ENCODE measurements around the gene CFAP97D1. TPM values are rescaled to one million over a fixed set of nuclear protein-coding genes. Genes with fewer than 3 reads are reported as not detected.

Gene CFAP97D1
- total RNA-seq, 4 donors from 2014 or later: 0.12 TPM; not detected in 3

DNA sequence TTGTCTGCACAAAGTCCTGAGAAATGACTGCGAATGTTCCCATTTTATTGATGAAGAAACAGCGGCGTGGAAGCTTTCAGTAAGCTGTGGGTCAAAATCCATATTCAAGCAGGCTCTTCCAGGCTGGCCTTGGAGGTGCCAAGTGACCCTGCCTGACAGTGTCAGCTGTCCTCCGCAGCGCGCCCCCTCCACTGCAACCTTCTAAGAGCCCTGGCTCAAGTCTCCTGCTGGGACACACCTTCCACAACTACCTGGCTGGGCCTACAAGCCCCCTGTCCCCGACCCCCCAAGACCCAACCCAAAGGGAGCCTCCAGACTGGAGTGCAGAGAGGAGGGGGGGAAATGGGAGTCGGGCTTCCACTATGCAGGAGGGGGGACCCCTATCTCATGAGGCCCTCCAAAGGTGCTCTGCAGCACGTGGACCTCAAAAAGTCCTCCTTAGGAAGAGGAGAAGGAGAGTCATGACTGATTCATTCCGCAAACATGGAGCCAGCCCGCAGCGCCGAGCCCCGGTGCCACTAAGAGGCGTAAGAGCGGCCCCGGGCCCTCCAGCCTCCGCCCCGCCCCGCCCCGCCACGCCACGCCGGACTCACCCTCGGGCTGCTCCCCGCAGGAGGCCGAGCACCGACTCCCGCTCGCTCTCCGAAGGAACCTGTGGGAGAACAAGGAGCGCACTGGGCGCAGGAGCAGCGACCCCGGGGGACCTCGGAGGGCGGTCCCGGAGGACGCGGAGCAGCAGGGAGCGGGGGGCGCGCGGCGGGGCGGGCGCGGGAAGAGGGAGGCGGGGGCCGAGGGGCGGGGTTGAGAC, 52.1 kb downstream of the CFAP97D1 start:
- TF ChIP-seq EP300 (IDR thresholded peaks at IDR 0.05) (no peak), CTCF (IDR thresholded peaks at IDR 0.05) (no peak), POLR2AphosphoS5 (IDR thresholded peaks at IDR 0.05) (no peak), POLR2A (IDR thresholded peaks at IDR 0.05) (no peak)
- Histone ChIP-seq H3K9me3 (no peaks in the 10 kb centered on the region), H3K36me3 (peaks cover 0 to 41% of the 10 kb centered on the region in 2 donors), H3K4me3 (peak overlapping the region; percentile 50 to 95), H3K4me1 (peaks cover 0 to 30% (median 6%) of the 10 kb centered on the region in 3 donors), H3K27me3 (no peaks in the 10 kb centered on the region), H3K27ac (peak overlapping the region in 3 of 4 donors; percentile 72 to 88 (median 79))
- ATAC-seq: peak; percentile 72
- 79 to 100% methylated on average over 1 to 5 of the region's 51 CpGs for WGBS, 2 donors (ENCODE audit: low coverage in 1 of 2)

DNA sequence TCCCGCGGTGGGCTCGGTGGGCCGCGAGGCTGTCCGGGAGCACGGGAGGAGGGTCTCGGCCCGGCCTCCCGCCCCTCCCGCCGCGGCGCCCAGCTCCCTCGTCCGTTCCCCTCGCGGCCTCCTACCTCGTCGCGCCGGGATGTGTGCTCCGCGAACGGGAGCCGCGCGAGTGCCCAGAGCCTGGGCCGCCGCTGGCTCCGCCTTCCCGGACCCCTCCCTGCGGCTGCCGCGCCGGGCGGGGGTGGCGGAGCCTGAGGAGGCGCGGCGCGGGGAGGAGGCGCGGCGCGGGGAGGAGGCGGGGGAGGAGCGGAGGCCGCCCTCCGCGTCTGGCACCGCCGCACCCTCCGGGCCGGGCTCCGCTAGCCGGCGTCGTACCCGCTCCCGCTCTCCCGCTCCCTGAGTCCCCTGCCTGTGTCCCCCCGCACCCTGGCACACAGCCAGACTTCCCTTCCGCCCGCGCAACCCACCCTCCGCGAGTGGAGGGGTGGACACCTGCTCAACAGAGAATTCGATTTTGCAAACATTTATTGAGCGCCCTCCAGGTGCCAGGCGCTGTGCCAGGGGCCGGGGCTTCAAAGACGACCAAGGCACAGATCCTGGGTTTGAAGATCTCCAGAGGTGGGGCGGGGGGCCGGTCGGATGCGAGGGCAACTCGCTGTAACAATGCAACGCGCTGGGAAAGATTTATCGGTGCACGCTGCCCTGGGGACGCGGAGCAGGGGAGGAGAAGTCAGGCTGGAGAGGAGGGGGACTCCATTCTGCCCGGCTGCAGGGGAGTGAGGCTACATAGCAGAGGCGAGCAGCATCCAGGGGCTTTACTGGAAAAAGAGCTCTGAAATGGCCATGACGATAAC, 53.0 kb downstream of the CFAP97D1 start, which contains the start of gene MPP3:
MPP3 (minus strand) TSS at position 171 of the 854 bp plus-strand sequence. CDS start 1,240 bp downstream, outside the sequence.
- Histone ChIP-seq H3K4me1 (peaks cover 0 to 30% (median 6%) of the 10 kb centered on the region in 3 donors), H3K36me3 (peaks cover 0 to 32% of the 10 kb centered on the region in 2 donors), H3K4me3 (peak within 1 kb of the TSS; percentile 50 to 95), H3K27ac (peak within 1 kb of the TSS in 3 of 4 donors; percentile 72 to 88 (median 79)), H3K27me3 (no peaks in the 10 kb centered on the region), H3K9me3 (no peaks in the 10 kb centered on the region)
- TF ChIP-seq EP300 (IDR thresholded peaks at IDR 0.05): no peak
- TF ChIP-seq CTCF (IDR thresholded peaks at IDR 0.05): peak in 1 of 4 experiments; percentile 7
- peak; percentile 37 to 60 for TF ChIP-seq POLR2A (IDR thresholded peaks at IDR 0.05)
- TF ChIP-seq POLR2AphosphoS5 (IDR thresholded peaks at IDR 0.05): peak; percentile 55
- WGBS, 2 donors (ENCODE audit: low coverage in 1 of 2): 0 to 5% methylated on average over 3 to 11 of the region's 87 CpGs
- peak; percentile 94 for ATAC-seq

DNA sequence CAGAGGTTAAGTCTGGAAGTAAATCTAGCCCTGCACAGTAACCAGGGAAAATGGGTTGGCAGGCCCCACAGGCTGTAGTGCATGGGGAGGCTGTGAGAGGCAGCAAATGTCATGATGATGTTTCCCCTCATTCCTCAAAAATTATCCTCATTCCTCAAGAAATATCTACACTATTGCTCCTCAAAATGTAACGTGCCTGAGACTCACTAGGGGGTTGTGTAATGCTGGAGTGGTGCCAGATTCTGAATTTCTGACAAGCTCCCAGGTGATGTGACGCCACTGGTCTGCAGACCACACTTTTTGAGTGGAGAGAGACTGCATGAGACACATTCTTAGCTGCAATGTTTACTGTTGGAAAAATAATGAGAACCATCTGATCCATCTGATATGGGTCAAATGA, 53.9 kb downstream of the CFAP97D1 start:
- no peak overlapping the region for H3K4me3 ChIP-seq
- no peaks in the 10 kb centered on the region for H3K27me3 ChIP-seq
- no peak for TF ChIP-seq POLR2A (IDR thresholded peaks at IDR 0.05)
- no peak for TF ChIP-seq CTCF (IDR thresholded peaks at IDR 0.05)
- TF ChIP-seq EP300 (IDR thresholded peaks at IDR 0.05): no peak
- no peak for TF ChIP-seq POLR2AphosphoS5 (IDR thresholded peaks at IDR 0.05)
- peak; percentile 63 for ATAC-seq
- 20 to 72% methylated on average over 1 to 2 of the region's 2 CpGs for WGBS, 2 donors (ENCODE audit: low coverage in 1 of 2)
- no peaks in the 10 kb centered on the region for H3K9me3 ChIP-seq
- peaks cover 0 to 23% of the 10 kb centered on the region in 2 donors for H3K36me3 ChIP-seq
- H3K27ac ChIP-seq: no peak overlapping the region
- peaks cover 0 to 30% (median 6%) of the 10 kb centered on the region in 3 donors for H3K4me1 ChIP-seq

Other genes with a start within 250 kb of the CFAP97D1 start
- gene ETV4, start 234.1 kb upstream of the CFAP97D1 start, total RNA-seq: 1 to 10 TPM in 1 of 4 donors, under 1 TPM in 2, not detected in 1; 0.67 to 2.6 (median 0.96) TPM
- gene MEOX1, start 118.5 kb upstream of the CFAP97D1 start, total RNA-seq: 10 to 100 TPM in 1 of 4 donors, 1 to 10 TPM in 3; 5.3 to 11.8 (median 7.6) TPM
- under 1 TPM in 1 of 4 donors, not detected in 3; 0.27 TPM for gene SOST, start 21.6 kb upstream of the CFAP97D1 start, total RNA-seq
- gene DUSP3, start 1.5 kb upstream of the CFAP97D1 start, total RNA-seq: 100 to 1,000 TPM; 127 to 228 (median 154) TPM
- gene MPP3, start 52.7 kb downstream of the CFAP97D1 start, total RNA-seq: 10 to 100 TPM in 1 of 4 donors, 1 to 10 TPM in 3; 5.1 to 10.8 (median 7.8) TPM
- 10 to 100 TPM in 1 of 4 donors, 1 to 10 TPM in 3; 1.6 to 16.2 (median 3.7) TPM for gene CD300LG, start 66.7 kb downstream of the CFAP97D1 start, total RNA-seq
- gene MPP2, start 127.1 kb downstream of the CFAP97D1 start, total RNA-seq: 10 to 100 TPM in 3 of 4 donors, 1 to 10 TPM in 1; 6.3 to 20.9 (median 15.1) TPM
- gene PPY, start 162.0 kb downstream of the CFAP97D1 start, total RNA-seq: not detected
- not detected for gene PYY, start 173.5 kb downstream of the CFAP97D1 start, total RNA-seq
- gene NAGS, start 224.2 kb downstream of the CFAP97D1 start, total RNA-seq: 1 to 10 TPM in 2 of 4 donors, under 1 TPM in 2; 0.62 to 3.0 (median 1.0) TPM
- 10 to 100 TPM; 27.6 to 39.8 (median 33.6) TPM for gene TMEM101, start 234.5 kb downstream of the CFAP97D1 start, total RNA-seq

Data from gastroesophageal sphincter (tissue), 4 donors.